HCT116 (cell line): ENCODE measurements around the gene LMOD1. TPM values are rescaled to one million over a fixed set of nuclear protein-coding genes. Genes with fewer than 3 reads are reported as not detected.
A peak's percentile ranks its signal among the peaks of the same experiment; 100 is the strongest.

Experiments used
- ATAC-seq: fragments of 200-7000 bp; cut with Tn5 transposase; 2 replicates; pipeline ENCODE4 v1.9.1; 2020; ENCODE audit warnings: mild to moderate bottlenecking, moderate library complexity
- BruUV-seq: library from RNA; stranded (reverse); fragments of 400-500 nt; replicated peaks from 2 replicates; lab custom pipeline; 2021; lab: Mats Ljungman, UMichigan
- CTCF ChIA-PET: fragments of 300-600 bp; sonication (Branson Sonifier 250); formaldehyde crosslinking; loops from one replicate; lab custom pipeline; 2021; ENCODE audit warnings: antibody characterized with exemption; lab: Charles Lee
- POLR2A ChIA-PET: fragments of 300-600, 350-600 bp; sonication (Branson Sonifier 250); formaldehyde crosslinking; loops from one replicate; lab custom pipeline; 2021; ENCODE audit warnings: antibody characterized with exemption; lab: Charles Lee
- RAD21 ChIA-PET, 2 experiments: fragments of 300-600 bp; sonication (Branson Sonifier 250); formaldehyde crosslinking; loops; one replicate each; lab custom pipeline; 2023; ENCODE audit warnings: low total read pairs in 2 of 2; ENCODE audit not compliant: uncharacterized antibody in 2 of 2, unreplicated experiment in 2 of 2, low non-redundant PET in 1 of 2; lab: Charles Lee
- DNase-seq: peaks from one replicate; pipeline ENCODE4 v3.0.0-alpha.2; 2010; ENCODE audit warnings: low read depth, low spot score
- H2AFZ ChIP-seq: fragments of 200-600 bp; shearing (Covaris generic), sonication (generic); 2 replicates; pipeline ENCODE4 v1.6.1; 2017; ENCODE audit warnings: low read depth, mixed run types, mixed read lengths, antibody characterized with exemption, low read length; ENCODE audit not compliant: poor library complexity, severe bottlenecking
- H3K27ac ChIP-seq: 2 replicates; pipeline ENCODE4 v1.5.1; 2012; ENCODE audit warnings: low read depth, low read length
- H3K27me3 ChIP-seq: fragments of 200-600 bp; sonication (generic); 2 replicates; pipeline ENCODE4 v1.6.1; 2016; ENCODE audit warnings: mixed run types, low read length, mixed read lengths; ENCODE audit not compliant: insufficient read depth
- H3K36me3 ChIP-seq, 2 experiments: fragments of 200-500 bp in 1 of 2; fragments of 200-600 bp in 1 of 2; sonication (Bioruptor generic) in 1 of 2; sonication (generic) in 1 of 2; 2 replicates each; pipeline versions ENCODE4 v1.5.1 to v1.6.1; 2014 to 2016; ENCODE audit warnings: low read length in 2 of 2, inconsistent platforms in 1 of 2, mixed read lengths in 1 of 2, mixed run types in 1 of 2; ENCODE audit not compliant: insufficient read depth in 2 of 2, control insufficient read depth in 1 of 2
- H3K4me1 ChIP-seq, 2 experiments: fragments of 200-600 bp in 1 of 2; sonication (generic) in 1 of 2; 2 replicates each; pipeline versions ENCODE4 v1.5.1 to v1.6.1; 2012 to 2017; ENCODE audit warnings: low read length in 2 of 2, inconsistent platforms in 1 of 2, mild to moderate bottlenecking in 1 of 2, mixed read lengths in 1 of 2, mixed run types in 1 of 2, moderate library complexity in 1 of 2; ENCODE audit not compliant: insufficient read depth in 2 of 2, control insufficient read depth in 1 of 2
- H3K4me2 ChIP-seq: fragments of 200-600 bp; sonication (generic); 2 replicates; pipeline ENCODE4 v1.6.1; 2017; ENCODE audit warnings: mixed run types, low read length, mixed read lengths
- H3K4me3 ChIP-seq, 2 experiments: fragments of 200-600 bp in 1 of 2; sonication (generic) in 1 of 2; replicated peaks in 1 of 2; 2 replicates each; pipeline ENCODE4 v1.5.1; 2011 to 2016; ENCODE audit warnings: low read length in 2 of 2, control low read depth in 1 of 2, low read depth in 1 of 2, mild to moderate bottlenecking in 1 of 2, mixed read lengths in 1 of 2, mixed run types in 1 of 2
- H3K79me2 ChIP-seq: fragments of 200-600 bp; sonication (generic); 2 replicates; pipeline ENCODE4 v1.6.1; 2017; ENCODE audit warnings: mild to moderate bottlenecking, mixed run types, low read length, moderate library complexity, mixed read lengths; ENCODE audit not compliant: insufficient read depth
- H3K9ac ChIP-seq: fragments of 200-600 bp; sonication (generic); 2 replicates; pipeline ENCODE4 v1.6.1; 2016; ENCODE audit warnings: low read length, mixed read lengths
- H3K9me2 ChIP-seq: fragments of 200-600 bp; sonication (generic), shearing (Covaris generic); 2 replicates; pipeline ENCODE4 v1.6.1; 2017; ENCODE audit warnings: mixed run types, mild to moderate bottlenecking, moderate library complexity; ENCODE audit not compliant: insufficient read depth
- H3K9me3 ChIP-seq, 2 experiments: fragments of 200-500 bp in 1 of 2; fragments of 200-600 bp in 1 of 2; sonication (Bioruptor generic) in 1 of 2; sonication (generic) in 1 of 2; 2 replicates each; pipeline ENCODE4 v1.6.1; 2014 to 2017; ENCODE audit warnings: low read length in 2 of 2, mixed read lengths in 2 of 2, inconsistent platforms in 1 of 2, low read depth in 1 of 2, mild to moderate bottlenecking in 1 of 2, mixed run types in 1 of 2, moderate library complexity in 1 of 2; ENCODE audit not compliant: control insufficient read depth in 1 of 2, insufficient read depth in 1 of 2
- H4K20me1 ChIP-seq: fragments of 200-600 bp; sonication (generic), shearing (Covaris generic); 2 replicates; pipeline ENCODE4 v1.6.1; 2017; ENCODE audit warnings: mixed run types, mild to moderate bottlenecking, moderate library complexity; ENCODE audit not compliant: insufficient read depth
- CBX3 ChIP-seq: IDR thresholded peaks from 2 replicates; pipeline ENCODE4 v1.6.1; 2012; ENCODE audit warnings: low read depth
- EZH2phosphoT487 ChIP-seq: fragments of 200-600 bp; IDR thresholded peaks from 2 replicates; pipeline ENCODE4 v1.6.1; 2018; ENCODE audit warnings: antibody characterized with exemption, borderline replicate concordance
- POLR2A ChIP-seq: IDR thresholded peaks from 2 replicates; pipeline ENCODE4 v1.7.0; 2011; ENCODE audit warnings: borderline replicate concordance; ENCODE audit not compliant: insufficient read depth, insufficient read length; ENCODE audit errors: extremely low read depth
- POLR2AphosphoS5 ChIP-seq: IDR thresholded peaks from 2 replicates; pipeline ENCODE4 v1.6.1; 2011; ENCODE audit warnings: mild to moderate bottlenecking, low read depth, low read length, moderate library complexity
- RAD21 ChIP-seq: IDR thresholded peaks from 2 replicates; pipeline ENCODE4 v1.6.1; 2012; ENCODE audit warnings: low read depth, mild to moderate bottlenecking
- SRF ChIP-seq: IDR thresholded peaks from 2 replicates; pipeline ENCODE4 v1.6.1; 2012; ENCODE audit warnings: low read depth
- TCF7L2 ChIP-seq: IDR thresholded peaks from 2 replicates; pipeline ENCODE4 v1.7.0; 2011; ENCODE audit warnings: borderline replicate concordance, inconsistent platforms; ENCODE audit not compliant: insufficient read depth, insufficient read length; ENCODE audit errors: extremely low read depth
- YY1 ChIP-seq: IDR thresholded peaks from 2 replicates; pipeline ENCODE4 v1.6.1; 2011; ENCODE audit warnings: low read length, low read depth, moderate library complexity, mild to moderate bottlenecking; ENCODE audit not compliant: insufficient replicate concordance; ENCODE audit errors: extremely low read depth
- ZFX ChIP-seq: fragments of 450-650 bp; IDR thresholded peaks from 2 replicates; pipeline ENCODE4 v1.6.1; 2017
- intact Hi-C: fragments of 100-400 bp; cut with micrococcal nuclease; formaldehyde crosslinking; loops from 2 replicates; pipeline ENCODE4 v1.10.0; 2022
- total RNA-seq: library from RNA; stranded (reverse); gene quantifications from one replicate; pipeline ENCODE4 v1.2.1, GENCODE V29; 2021; ENCODE audit not compliant: unreplicated experiment
- TF ChIP-seq, protein P1 (sequence below): IDR thresholded peaks from 2 replicates; pipeline ENCODE4 v1.6.1; 2012; ENCODE audit warnings: low read depth
- TF ChIP-seq, protein P2 (sequence below), 3 experiments: fragments of 200-600 bp in 1 of 3; sonication (generic) in 1 of 3; IDR thresholded peaks in 2 of 3; conservative IDR thresholded peaks in 1 of 3; 2 replicates each; pipeline ENCODE4 v1.5.1; 2012 to 2017; ENCODE audit warnings: low read depth in 2 of 3, low read length in 2 of 3, antibody characterized with exemption in 1 of 3, borderline replicate concordance in 1 of 3, control low read depth in 1 of 3, mild to moderate bottlenecking in 1 of 3, mixed read lengths in 1 of 3, mixed run types in 1 of 3, moderate library complexity in 1 of 3; ENCODE audit not compliant: insufficient read depth in 1 of 3

LMOD1 gene
- total RNA-seq, 1 experiment from 2014 or later, result 0.12 TPM

DNA sequence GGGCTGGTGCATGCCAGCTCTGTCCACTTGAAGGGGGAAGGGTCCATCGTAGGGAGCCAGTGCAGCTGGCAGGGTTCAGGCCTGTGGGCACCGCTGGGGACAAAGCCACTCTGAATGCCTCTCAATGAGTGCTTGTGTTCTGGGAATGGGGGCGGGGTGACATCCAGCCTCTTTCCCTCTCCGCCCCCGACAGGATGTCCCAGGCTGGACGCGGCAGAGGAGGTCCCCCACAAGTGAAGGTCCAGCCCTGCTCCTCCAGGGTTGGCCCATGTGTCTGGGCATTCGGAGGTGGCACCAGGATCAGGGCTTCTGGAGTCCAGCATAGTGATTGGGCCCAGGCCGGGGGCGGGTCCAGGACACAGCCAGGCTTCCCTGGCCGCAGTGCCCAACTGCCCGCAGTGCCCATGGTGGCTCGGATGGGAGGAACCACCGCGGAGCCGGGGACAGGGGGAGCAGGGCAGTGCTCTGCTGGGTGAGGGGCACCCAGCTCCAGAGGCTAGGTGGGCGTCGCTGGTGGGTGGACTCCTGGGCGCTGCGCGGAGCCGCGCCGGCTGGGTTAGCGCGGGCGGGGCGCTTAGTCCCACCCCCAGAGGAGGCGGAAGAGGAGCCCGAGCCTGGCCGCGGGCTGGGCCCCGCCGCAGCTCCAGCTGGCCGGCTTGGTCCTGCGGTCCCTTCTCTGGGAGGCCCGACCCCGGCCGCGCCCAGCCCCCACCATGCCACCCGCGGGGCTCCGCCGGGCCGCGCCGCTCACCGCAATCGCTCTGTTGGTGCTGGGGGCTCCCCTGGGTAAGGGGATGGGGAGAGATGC, 57.9 kb downstream of the LMOD1 start, which contains the start of gene SHISA4:
Gene SHISA4, plus strand, starts transcription at position 617 of the 808 bp plus-strand sequence. Its CDS starts 97 bp downstream, at position 714.
- H3K9me2 ChIP-seq, result no peaks in the 10 kb centered on the region
- ChIA-PET RAD21 (no interaction called here), CTCF (no interaction called here), POLR2A (interaction anchor here (0.6 kb wide), 1 partner anchor 35 kb away, joined by 4 read pairs; no protein-coding TSS in a partner anchor)
- H3K79me2 ChIP-seq, result no peaks in the 10 kb centered on the region
- peak; percentile 51 for DNase-seq
- no peaks in the 10 kb centered on the region for H3K9me3 ChIP-seq
- peak within 1 kb of the TSS; percentile 63 to 71 for H3K4me3 ChIP-seq
- no peaks in the 10 kb centered on the region for H3K27me3 ChIP-seq
- no TSS peak for BruUV-seq
- peak within 1 kb of the TSS; percentile 98 for H3K4me2 ChIP-seq
- ATAC-seq, result peak; percentile 87
- H3K27ac ChIP-seq, result peak within 1 kb of the TSS; percentile 47; the same call in 1 of the 2 replicates
- H3K4me1 ChIP-seq, result peaks cover 36 to 47% of the 10 kb centered on the region in 2 experiments
- H3K36me3 ChIP-seq, result no peaks in the 10 kb centered on the region
- peak within 1 kb of the TSS; percentile 67 for H2AFZ ChIP-seq
- TF ChIP-seq SRF, result no peak
- TF ChIP-seq, protein P1, sequence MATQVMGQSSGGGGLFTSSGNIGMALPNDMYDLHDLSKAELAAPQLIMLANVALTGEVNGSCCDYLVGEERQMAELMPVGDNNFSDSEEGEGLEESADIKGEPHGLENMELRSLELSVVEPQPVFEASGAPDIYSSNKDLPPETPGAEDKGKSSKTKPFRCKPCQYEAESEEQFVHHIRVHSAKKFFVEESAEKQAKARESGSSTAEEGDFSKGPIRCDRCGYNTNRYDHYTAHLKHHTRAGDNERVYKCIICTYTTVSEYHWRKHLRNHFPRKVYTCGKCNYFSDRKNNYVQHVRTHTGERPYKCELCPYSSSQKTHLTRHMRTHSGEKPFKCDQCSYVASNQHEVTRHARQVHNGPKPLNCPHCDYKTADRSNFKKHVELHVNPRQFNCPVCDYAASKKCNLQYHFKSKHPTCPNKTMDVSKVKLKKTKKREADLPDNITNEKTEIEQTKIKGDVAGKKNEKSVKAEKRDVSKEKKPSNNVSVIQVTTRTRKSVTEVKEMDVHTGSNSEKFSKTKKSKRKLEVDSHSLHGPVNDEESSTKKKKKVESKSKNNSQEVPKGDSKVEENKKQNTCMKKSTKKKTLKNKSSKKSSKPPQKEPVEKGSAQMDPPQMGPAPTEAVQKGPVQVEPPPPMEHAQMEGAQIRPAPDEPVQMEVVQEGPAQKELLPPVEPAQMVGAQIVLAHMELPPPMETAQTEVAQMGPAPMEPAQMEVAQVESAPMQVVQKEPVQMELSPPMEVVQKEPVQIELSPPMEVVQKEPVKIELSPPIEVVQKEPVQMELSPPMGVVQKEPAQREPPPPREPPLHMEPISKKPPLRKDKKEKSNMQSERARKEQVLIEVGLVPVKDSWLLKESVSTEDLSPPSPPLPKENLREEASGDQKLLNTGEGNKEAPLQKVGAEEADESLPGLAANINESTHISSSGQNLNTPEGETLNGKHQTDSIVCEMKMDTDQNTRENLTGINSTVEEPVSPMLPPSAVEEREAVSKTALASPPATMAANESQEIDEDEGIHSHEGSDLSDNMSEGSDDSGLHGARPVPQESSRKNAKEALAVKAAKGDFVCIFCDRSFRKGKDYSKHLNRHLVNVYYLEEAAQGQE, result no peak
- peak; percentile 47 for TF ChIP-seq POLR2A
- no peak for TF ChIP-seq RAD21
- TF ChIP-seq POLR2AphosphoS5, result peak; percentile 84
- TF ChIP-seq EZH2phosphoT487, result no peak
- no peak for TF ChIP-seq CBX3
- TF ChIP-seq TCF7L2, result no peak
- 0 out of 2 replicates have a peak, but pooled peaks have one; percentile 29 for TF ChIP-seq ZFX
- TF ChIP-seq, protein P2, sequence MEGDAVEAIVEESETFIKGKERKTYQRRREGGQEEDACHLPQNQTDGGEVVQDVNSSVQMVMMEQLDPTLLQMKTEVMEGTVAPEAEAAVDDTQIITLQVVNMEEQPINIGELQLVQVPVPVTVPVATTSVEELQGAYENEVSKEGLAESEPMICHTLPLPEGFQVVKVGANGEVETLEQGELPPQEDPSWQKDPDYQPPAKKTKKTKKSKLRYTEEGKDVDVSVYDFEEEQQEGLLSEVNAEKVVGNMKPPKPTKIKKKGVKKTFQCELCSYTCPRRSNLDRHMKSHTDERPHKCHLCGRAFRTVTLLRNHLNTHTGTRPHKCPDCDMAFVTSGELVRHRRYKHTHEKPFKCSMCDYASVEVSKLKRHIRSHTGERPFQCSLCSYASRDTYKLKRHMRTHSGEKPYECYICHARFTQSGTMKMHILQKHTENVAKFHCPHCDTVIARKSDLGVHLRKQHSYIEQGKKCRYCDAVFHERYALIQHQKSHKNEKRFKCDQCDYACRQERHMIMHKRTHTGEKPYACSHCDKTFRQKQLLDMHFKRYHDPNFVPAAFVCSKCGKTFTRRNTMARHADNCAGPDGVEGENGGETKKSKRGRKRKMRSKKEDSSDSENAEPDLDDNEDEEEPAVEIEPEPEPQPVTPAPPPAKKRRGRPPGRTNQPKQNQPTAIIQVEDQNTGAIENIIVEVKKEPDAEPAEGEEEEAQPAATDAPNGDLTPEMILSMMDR (IDR thresholded peaks at IDR 0.05 in 2 of 3, conservative IDR thresholded peaks at IDR 0.05 in 1 of 3; ENCODE audit: borderline replicate concordance in 1 of 3, insufficient read depth in 1 of 3, low read depth in 2 of 3, low read length in 2 of 3), result no peak
- no peak for TF ChIP-seq YY1
- TF ChIP-seq, all 23 proteins: peak for 3
- intact Hi-C loops, result loop anchor here (5.0 kb wide), 1 partner anchor 234 kb away; the partner anchor contains the start of gene GPR37L1
- H4K20me1 ChIP-seq, result no peaks in the 10 kb centered on the region
- peak within 1 kb of the TSS; percentile 64 for H3K9ac ChIP-seq
